Keratinocyte (primary cell): ENCODE results near the gene RGL1. TPM values are rescaled to one million over a fixed set of nuclear protein-coding genes. Genes with fewer than 3 reads are reported as not detected.

Source experiments
- DNase-seq: peaks from one replicate; pipeline ENCODE4 v3.0.0-alpha.2; 2011; ENCODE audit warnings: low read depth, missing footprints, low spot score
- FAIRE-seq: peaks from 2 replicates; lab custom pipeline; 2011; peaks lifted over from hg19 to GRCh38; lab: Jason Lieb, UNC
- H2AFZ ChIP-seq: 2 replicates; pipeline ENCODE4 v1.6.0; 2012; ENCODE audit warnings: low read length, control low read depth, inconsistent platforms; ENCODE audit not compliant: control insufficient read depth
- H3K27ac ChIP-seq: 2 replicates; pipeline ENCODE4 v1.5.1; 2011; ENCODE audit warnings: low read length; ENCODE audit not compliant: control insufficient read depth, insufficient read depth
- H3K27me3 ChIP-seq: 3 replicates; pipeline ENCODE4 v1.6.0; 2011; ENCODE audit warnings: low read length; ENCODE audit not compliant: control insufficient read depth, insufficient read depth; ENCODE audit errors: extremely low read depth
- H3K36me3 ChIP-seq, 2 experiments: 2 replicates in 1 of 2; 3 replicates in 1 of 2; pipeline ENCODE4 v1.5.1; 2011; ENCODE audit warnings: low read length in 2 of 2, mild to moderate bottlenecking in 1 of 2; ENCODE audit not compliant: control insufficient read depth in 2 of 2, insufficient read depth in 2 of 2; ENCODE audit errors: extremely low read depth in 1 of 2
- H3K4me1 ChIP-seq: 3 replicates; pipeline ENCODE4 v1.5.1; 2011; ENCODE audit warnings: low read length; ENCODE audit not compliant: control insufficient read depth, insufficient read depth; ENCODE audit errors: extremely low read depth
- H3K4me2 ChIP-seq: 3 replicates; pipeline ENCODE4 v1.6.0; 2011; ENCODE audit warnings: low read depth, low read length; ENCODE audit not compliant: control insufficient read depth, insufficient read depth; ENCODE audit errors: extremely low read depth
- H3K4me3 ChIP-seq, 3 experiments: fragments of 200-600 bp in 1 of 3; sonication (generic) in 1 of 3; 2 replicates in 2 of 3; 3 replicates in 1 of 3; pipeline ENCODE4 v1.5.1; 2011 to 2016; ENCODE audit warnings: low read length in 3 of 3, mild to moderate bottlenecking in 3 of 3, control low read depth in 2 of 3, inconsistent platforms in 1 of 3, low read depth in 1 of 3, mixed read lengths in 1 of 3, mixed run types in 1 of 3, moderate library complexity in 1 of 3; ENCODE audit not compliant: control insufficient read depth in 2 of 3, insufficient read depth in 2 of 3; ENCODE audit errors: extremely low read depth in 1 of 3
- H3K79me2 ChIP-seq: 2 replicates; pipeline ENCODE4 v1.6.0; 2012; ENCODE audit warnings: low read length; ENCODE audit not compliant: control insufficient read depth, insufficient read depth
- H3K9ac ChIP-seq: 3 replicates; pipeline ENCODE4 v1.6.0; 2011; ENCODE audit warnings: low read length; ENCODE audit not compliant: control insufficient read depth, insufficient read depth; ENCODE audit errors: extremely low read depth
- H3K9me1 ChIP-seq: 3 replicates; pipeline ENCODE4 v1.6.0; 2011; ENCODE audit warnings: low read length; ENCODE audit not compliant: control insufficient read depth, insufficient read depth; ENCODE audit errors: extremely low read depth
- H3K9me3 ChIP-seq: 2 replicates; pipeline ENCODE4 v1.5.1; 2012; ENCODE audit warnings: low read depth, low read length; ENCODE audit not compliant: control insufficient read depth
- H4K20me1 ChIP-seq: 3 replicates; pipeline ENCODE4 v1.6.0; 2011; ENCODE audit warnings: low read length; ENCODE audit not compliant: control insufficient read depth, insufficient read depth; ENCODE audit errors: extremely low read depth
- EZH2 ChIP-seq: IDR thresholded peaks from one replicate; pipeline ENCODE4 v1.6.1; 2012; ENCODE audit warnings: inconsistent platforms, mild to moderate bottlenecking, low read length, moderate library complexity
- dilution Hi-C: fragments of 300-500 bp; cut with MboI; formaldehyde crosslinking; loops from one replicate; pipeline ENCODE4 v1.7.0; 2020; ENCODE audit warnings: low sequenced_read_pairs; ENCODE audit not compliant: extremely low pct_ligation_motif_present
- polyA plus RNA-seq, 5 experiments: library from polyadenylated mRNA; depleted of rRNA in 3 of 5; stranded (reverse) in 3 of 5; stranded (forward) in 1 of 5; unstranded in 1 of 5; fragments of >200 nt; gene quantifications; 1 replicate in 1 of 5; 2 replicates in 3 of 5; 3 replicates in 1 of 5; pipeline versions ENCODE4 v1.2.1 to v1.2.3, GENCODE V29; 2011 to 2012; ENCODE audit warnings: missing spikeins in 2 of 5, low read depth in 1 of 5, low replicate concordance in 1 of 5
- TF ChIP-seq, protein P1 (sequence below), 3 experiments: IDR thresholded peaks in 1 of 3; conservative IDR thresholded peaks in 1 of 3; optimal IDR thresholded peaks in 1 of 3; 2 replicates in 2 of 3; 3 replicates in 1 of 3; pipeline versions ENCODE3 to v1.5.1; 2011; ENCODE audit warnings: low read length in 3 of 3, mild to moderate bottlenecking in 3 of 3, moderate library complexity in 2 of 3, control low read depth in 1 of 3, inconsistent platforms in 1 of 3; ENCODE audit not compliant: insufficient read depth in 2 of 3; ENCODE audit errors: extremely low read depth in 1 of 3

The RGL1 gene
- polyA plus RNA-seq, 1 donor (not counting 4 experiments of a cell fraction or from before 2014, with no cell fraction given), result 1.2 TPM

DNA sequence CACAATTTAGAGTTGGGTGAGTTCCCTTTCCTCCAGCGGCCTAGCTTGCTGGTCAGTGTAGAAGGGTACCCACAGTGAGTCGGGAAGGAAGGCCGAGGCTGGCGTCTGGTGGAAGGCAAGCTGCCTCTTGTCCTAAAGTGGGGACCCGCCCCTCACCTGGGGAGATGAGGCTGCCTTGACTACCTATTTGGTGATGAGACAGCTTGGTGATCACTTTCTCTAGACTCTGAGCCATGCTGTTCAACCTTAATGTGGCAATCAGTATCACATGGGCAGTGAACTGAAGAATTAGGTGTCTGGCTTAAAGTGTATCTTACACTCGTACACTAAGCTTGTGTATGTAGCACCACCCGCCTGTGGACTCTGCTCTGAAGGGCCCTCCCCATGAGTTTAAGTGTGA is 131.9 kb downstream of the RGL1 start:
- no peak overlapping the region for H3K4me2 ChIP-seq
- H3K9ac ChIP-seq, result no peak overlapping the region
- TF ChIP-seq, protein P1, sequence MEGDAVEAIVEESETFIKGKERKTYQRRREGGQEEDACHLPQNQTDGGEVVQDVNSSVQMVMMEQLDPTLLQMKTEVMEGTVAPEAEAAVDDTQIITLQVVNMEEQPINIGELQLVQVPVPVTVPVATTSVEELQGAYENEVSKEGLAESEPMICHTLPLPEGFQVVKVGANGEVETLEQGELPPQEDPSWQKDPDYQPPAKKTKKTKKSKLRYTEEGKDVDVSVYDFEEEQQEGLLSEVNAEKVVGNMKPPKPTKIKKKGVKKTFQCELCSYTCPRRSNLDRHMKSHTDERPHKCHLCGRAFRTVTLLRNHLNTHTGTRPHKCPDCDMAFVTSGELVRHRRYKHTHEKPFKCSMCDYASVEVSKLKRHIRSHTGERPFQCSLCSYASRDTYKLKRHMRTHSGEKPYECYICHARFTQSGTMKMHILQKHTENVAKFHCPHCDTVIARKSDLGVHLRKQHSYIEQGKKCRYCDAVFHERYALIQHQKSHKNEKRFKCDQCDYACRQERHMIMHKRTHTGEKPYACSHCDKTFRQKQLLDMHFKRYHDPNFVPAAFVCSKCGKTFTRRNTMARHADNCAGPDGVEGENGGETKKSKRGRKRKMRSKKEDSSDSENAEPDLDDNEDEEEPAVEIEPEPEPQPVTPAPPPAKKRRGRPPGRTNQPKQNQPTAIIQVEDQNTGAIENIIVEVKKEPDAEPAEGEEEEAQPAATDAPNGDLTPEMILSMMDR (optimal IDR thresholded peaks at IDR 0.05 in 1 of 3, IDR thresholded peaks at IDR 0.05 in 1 of 3, conservative IDR thresholded peaks at IDR 0.05 in 1 of 3; ENCODE audit: extremely low read depth in 1 of 3, insufficient read depth in 2 of 3, low read length in 3 of 3), result no peak
- no peak for TF ChIP-seq EZH2
- H3K27me3 ChIP-seq, result no peaks in the 10 kb centered on the region
- dilution Hi-C loops, result no loop called here
- H2AFZ ChIP-seq, result no peak overlapping the region
- H3K9me3 ChIP-seq, result no peaks in the 10 kb centered on the region
- H3K9me1 ChIP-seq, result no peaks in the 10 kb centered on the region
- no peak overlapping the region for H3K4me3 ChIP-seq
- DNase-seq (no peak), FAIRE-seq (no peak)
- no peaks in the 10 kb centered on the region for H4K20me1 ChIP-seq
- no peak overlapping the region for H3K27ac ChIP-seq
- H3K4me1 ChIP-seq, result no peaks in the 10 kb centered on the region
- H3K36me3 ChIP-seq, result no peaks in the 10 kb centered on the region
- no peaks in the 10 kb centered on the region for H3K79me2 ChIP-seq

DNA sequence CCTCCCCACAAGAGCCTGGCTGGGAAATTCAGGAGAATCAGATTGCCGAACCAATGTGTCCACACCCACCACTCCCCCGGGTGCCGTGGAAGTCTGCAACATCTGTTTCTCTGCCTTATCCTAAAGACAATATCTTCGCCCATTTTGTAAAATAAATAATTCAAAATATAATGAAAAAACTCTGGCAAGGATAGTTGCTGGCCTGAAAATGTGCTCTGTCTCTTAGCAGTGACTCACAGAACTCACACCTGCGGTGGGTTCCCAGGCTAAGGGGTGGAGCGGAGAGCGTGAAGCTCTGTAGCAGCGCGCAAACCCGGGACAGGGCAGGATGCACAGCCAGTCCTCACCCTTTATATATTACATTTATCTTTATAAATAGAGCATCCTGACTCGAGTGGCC is 132.7 kb downstream of the RGL1 start:
- Histone ChIP-seq H3K9me1 (no peaks in the 10 kb centered on the region), H3K4me2 (no peak overlapping the region), H3K79me2 (no peaks in the 10 kb centered on the region), H3K27me3 (no peaks in the 10 kb centered on the region), H3K36me3 (no peaks in the 10 kb centered on the region), H3K4me1 (no peaks in the 10 kb centered on the region), H3K9ac (no peak overlapping the region), H3K4me3 (no peak overlapping the region), H2AFZ (no peak overlapping the region), H3K27ac (no peak overlapping the region), H4K20me1 (no peaks in the 10 kb centered on the region), H3K9me3 (no peaks in the 10 kb centered on the region)
- TF ChIP-seq, protein P1 (optimal IDR thresholded peaks at IDR 0.05 in 1 of 3, IDR thresholded peaks at IDR 0.05 in 1 of 3, conservative IDR thresholded peaks at IDR 0.05 in 1 of 3; ENCODE audit: extremely low read depth in 1 of 3, insufficient read depth in 2 of 3, low read length in 3 of 3), result no peak
- TF ChIP-seq EZH2, result no peak
- dilution Hi-C loops, result no loop called here
- DNase-seq, result no peak
- FAIRE-seq, result no peak
